AG10803 (cell line): ENCODE results near the gene SLC2A6.

Experiments used
- DNase-seq: peaks from one replicate; pipeline ENCODE4 v3.0.0; 2010; ENCODE audit warnings: low read depth
- H3K4me3 ChIP-seq: 2 replicates; pipeline ENCODE4 v1.5.1; 2011; ENCODE audit warnings: mild to moderate bottlenecking, low read length, control low read depth
- CTCF ChIP-seq: conservative IDR thresholded peaks from 2 replicates; pipeline ENCODE4 v1.5.1; 2011; ENCODE audit warnings: mild to moderate bottlenecking, low read length, control low read depth, inconsistent platforms

Gene SLC2A6

GRCh38 chr9:133463234-133463863, 15.6 kb downstream of the SLC2A6 start:
- no peak for DNase-seq

GRCh38 chr9:133461975-133462374, 16.9 kb downstream of the SLC2A6 start:
- no peak for DNase-seq
- no peak for TF ChIP-seq CTCF

More at GRCh38 chr9:133463234-133463863, 15.6 kb downstream of the SLC2A6 start:
- no peak overlapping the region for H3K4me3 ChIP-seq
- no peak for TF ChIP-seq CTCF

GRCh38 chr9:133460405-133461175, 18.3 kb downstream of the SLC2A6 start:
- TF ChIP-seq CTCF: no peak
- DNase-seq: peak; percentile 7
- peak overlapping the region; percentile 80 for H3K4me3 ChIP-seq

More at GRCh38 chr9:133461975-133462374, 16.9 kb downstream of the SLC2A6 start:
- no peak overlapping the region for H3K4me3 ChIP-seq

GRCh38 chr9:133459476-133460404, 19.2 kb downstream of the SLC2A6 start, which contains the start of gene CACFD1:
Gene CACFD1, plus strand, starts transcription at chr9:133459978. Its CDS starts 89 bp downstream, at chr9:133460067.
- H3K4me3 ChIP-seq: peak within 1 kb of the TSS; percentile 80
- DNase-seq: peak; percentile 83
- TF ChIP-seq CTCF: no peak

GRCh38 chr9:133458643-133459312, 20.1 kb downstream of the SLC2A6 start:
- no peak overlapping the region for H3K4me3 ChIP-seq
- TF ChIP-seq CTCF: no peak
- no peak for DNase-seq

GRCh38 chr9:133457748-133458147, 21.2 kb downstream of the SLC2A6 start:
- H3K4me3 ChIP-seq: no peak overlapping the region
- DNase-seq: no peak
- TF ChIP-seq CTCF: no peak
